B cell (primary cell): ENCODE data around the gene CEACAM16. TPM values are rescaled to one million over a fixed set of nuclear protein-coding genes. Genes with fewer than 3 reads are reported as not detected.
"Not testable (repeated sequence)": the region's sequence is repeated elsewhere in the genome, so short reads cannot be mapped to it uniquely, and the experiment has no call there.

Experiments
- ATAC-seq: fragments of 200-7000 bp; cut with Tn5 transposase; one replicate; pipeline ENCODE4 v1.10.0; 2021; ENCODE audit warnings: low read depth, mild to moderate bottlenecking, moderate number of reproducible peaks, moderate library complexity
- CTCF ChIA-PET: fragments of 350-600 bp; sonication (Branson Sonifier 250); formaldehyde crosslinking; loops from one replicate; lab custom pipeline; 2021; ENCODE audit warnings: antibody characterized with exemption, inconsistent platforms; lab: Charles Lee
- POLR2A ChIA-PET: fragments of 350-600 bp; sonication (Branson Sonifier 250); formaldehyde crosslinking; loops from one replicate; lab custom pipeline; 2021; ENCODE audit warnings: antibody characterized with exemption; lab: Charles Lee
- DNase-seq: peaks from one replicate; pipeline ENCODE4 v3.0.0; 2013
- H2AFZ ChIP-seq: 2 replicates; pipeline ENCODE4 v1.6.1; 2012; ENCODE audit warnings: mild to moderate bottlenecking, low read depth, low read length; ENCODE audit not compliant: insufficient read depth, poor library complexity, severe bottlenecking
- H3K27ac ChIP-seq, 2 donors: 1 replicate in 1 of 2; 2 replicates in 1 of 2; pipeline ENCODE4 v1.5.1; 2012 to 2013; ENCODE audit warnings: low read length in 2 of 2, mild to moderate bottlenecking in 2 of 2, moderate library complexity in 1 of 2
- H3K27me3 ChIP-seq, 4 experiments: fragments of 200-600 bp in 1 of 4; sonication (generic) in 1 of 4; replicated peaks in 1 of 4; 1 replicate in 2 of 4; 2 replicates in 2 of 4; pipeline versions ENCODE4 v1.6.1 to v1.7.0; 2013 to 2016; ENCODE audit warnings: low read length in 3 of 4, mild to moderate bottlenecking in 2 of 4, mixed read lengths in 1 of 4, moderate library complexity in 1 of 4; ENCODE audit not compliant: insufficient read depth in 4 of 4, control insufficient read depth in 3 of 4; ENCODE audit errors: control extremely low read depth in 1 of 4
- H3K36me3 ChIP-seq, 2 experiments: replicated peaks in 1 of 2; 1 replicate in 1 of 2; 2 replicates in 1 of 2; pipeline versions ENCODE4 v1.6.1 to v1.7.1; 2013; ENCODE audit warnings: low read length in 1 of 2; ENCODE audit not compliant: insufficient read depth in 2 of 2, control insufficient read depth in 1 of 2; ENCODE audit errors: control extremely low read depth in 1 of 2, extremely low read depth in 1 of 2
- H3K4me1 ChIP-seq, 2 donors: fragments of 200-600 bp in 1 of 2; sonication (generic) in 1 of 2; 1 replicate in 1 of 2; 2 replicates in 1 of 2; pipeline versions ENCODE4 v1.5.1 to v1.6.1; 2013 to 2017; ENCODE audit warnings: low read length in 2 of 2; ENCODE audit not compliant: control insufficient read depth in 2 of 2, insufficient read depth in 2 of 2
- H3K4me2 ChIP-seq: replicated peaks from 2 replicates; pipeline ENCODE3; 2012; ENCODE audit warnings: mild to moderate bottlenecking, low read depth, low read length; ENCODE audit not compliant: poor library complexity, severe bottlenecking
- H3K4me3 ChIP-seq, 5 experiments: fragments of 200-600 bp in 1 of 5; sonication (generic) in 1 of 5; 1 replicate in 3 of 5; 2 replicates in 2 of 5; pipeline versions ENCODE4 v1.5.1 to v1.7.0; 2011 to 2016; ENCODE audit warnings: low read length in 4 of 5, mild to moderate bottlenecking in 4 of 5, low read depth in 2 of 5, control low read depth in 1 of 5, moderate library complexity in 1 of 5; ENCODE audit not compliant: insufficient read depth in 1 of 5; ENCODE audit errors: control extremely low read depth in 1 of 5, extremely low read depth in 1 of 5
- H3K79me2 ChIP-seq: fragments of 200-600 bp; sonication (generic); one replicate; pipeline ENCODE4 v1.6.0; 2016; ENCODE audit warnings: low read length; ENCODE audit not compliant: control insufficient read depth, insufficient read depth
- H3K9ac ChIP-seq: fragments of 200-600 bp; sonication (generic); 2 replicates; pipeline ENCODE4 v1.6.1; 2017; ENCODE audit warnings: mild to moderate bottlenecking, low read length, moderate library complexity
- H3K9me3 ChIP-seq, 3 donors: one replicate each; pipeline versions ENCODE4 v1.6.1 to v1.7.1; 2013; ENCODE audit warnings: low read length in 2 of 3; ENCODE audit not compliant: control insufficient read depth in 2 of 3, insufficient read depth in 1 of 3; ENCODE audit errors: control extremely low read depth in 1 of 3
- H4K20me1 ChIP-seq: 2 replicates; pipeline ENCODE4 v1.6.0; 2012; ENCODE audit warnings: mild to moderate bottlenecking, low read length; ENCODE audit not compliant: insufficient read depth, control insufficient read depth, poor library complexity, severe bottlenecking
- H3K27ac Mint-ChIP-seq: one replicate; pipeline ENCODE4 v1.8.0; 2021; ENCODE audit warnings: mixed read lengths
- H3K27me3 Mint-ChIP-seq: one replicate; pipeline ENCODE4 v1.8.0; 2021; ENCODE audit warnings: mixed read lengths
- H3K4me1 Mint-ChIP-seq: one replicate; pipeline ENCODE4 v1.8.0; 2021; ENCODE audit warnings: mixed read lengths
- H3K4me3 Mint-ChIP-seq: one replicate; pipeline ENCODE4 v1.8.0; 2021; ENCODE audit warnings: mixed read lengths
- H3K9me3 Mint-ChIP-seq: one replicate; pipeline ENCODE4 v1.8.0; 2022; ENCODE audit warnings: mixed read lengths; ENCODE audit not compliant: insufficient read depth
- EZH2 ChIP-seq: IDR thresholded peaks from 2 replicates; pipeline ENCODE4 v1.6.1; 2012; ENCODE audit warnings: borderline replicate concordance, low read depth, mild to moderate bottlenecking, moderate library complexity, low read length; ENCODE audit not compliant: insufficient read depth, poor library complexity, severe bottlenecking
- WGBS: methylation state at CpG from one replicate; pipeline ENCODE4 v1.1.5; 2013; ENCODE audit warnings: missing lambda C conversion rate; ENCODE audit not compliant: insufficient coverage; 5-methylcytosine and 5-hydroxymethylcytosine counted together
- intact Hi-C: fragments of 100-400 bp; cut with micrococcal nuclease; formaldehyde crosslinking; loops from one replicate; pipeline ENCODE4 v1.10.0; 2022
- polyA plus RNA-seq: library from polyadenylated mRNA; depleted of rRNA; stranded (reverse); fragments of >200 nt; gene quantifications from 2 replicates; pipeline ENCODE4 v1.2.3, GENCODE V29; 2012
- total RNA-seq, 2 donors: library from RNA; stranded (reverse); fragments of 120-200 nt in 1 of 2; gene quantifications; 1 replicate in 1 of 2; 2 replicates in 1 of 2; pipeline versions ENCODE4 v1.2.3 to v1.2.4, GENCODE V29; 2013 to 2022
- TF ChIP-seq, protein P1 (sequence below): fragments of 200-600 bp; IDR thresholded peaks from one replicate; pipeline ENCODE4 v1.8.0; 2022; ENCODE audit warnings: antibody characterized with exemption, mild to moderate bottlenecking

CEACAM16 gene
- total and polyA plus RNA-seq, 2 donors (not counting 1 experiment from before 2014, with no cell fraction given), result not detected

- ATAC-seq, result no peak
- DNase-seq, result no peak
- Histone ChIP-seq H3K36me3 (no peaks in the 10 kb centered on the region), H3K9ac (no peak overlapping the region), H3K27ac (no peak overlapping the region), H2AFZ (no peak overlapping the region), H3K4me1 (peaks cover 22 to 38% of the 10 kb centered on the region in 2 donors), H3K79me2 (no peaks in the 10 kb centered on the region), H3K27me3 (no peaks in the 10 kb centered on the region), H3K4me2 (no peak overlapping the region), H4K20me1 (no peaks in the 10 kb centered on the region), H3K4me3 (no peak overlapping the region), H3K9me3 (peaks cover 0 to under 1% (median 0%) of the 10 kb centered on the region in 3 donors)
- intact Hi-C loops, result loop anchor here (5.0 to 10.0 kb wide), 2 partner anchors 34 to 124 kb away; partner anchors contain the start of gene NECTIN2
- ChIA-PET CTCF (interaction anchor here (0.8 to 11.7 kb wide), 4 partner anchors 31 to 63 kb away, joined by 3 to 591 read pairs (median 86); partner anchors contain the start of genes BCL3 and CBLC), POLR2A (interaction anchor here (1.5 to 4.1 kb wide), 2 partner anchors 31 to 50 kb away, joined by 4 to 18 read pairs; no protein-coding TSS in a partner anchor)
- Mint-ChIP-seq H3K4me3 (no peak overlapping the region), H3K27me3 (no peaks in the 10 kb centered on the region), H3K4me1 (peaks cover 32% of the 10 kb centered on the region), H3K27ac (no peak overlapping the region), H3K9me3 (no peaks in the 10 kb centered on the region)
- 97% methylated on average over 5 of the region's 6 CpGs for WGBS
- TF ChIP-seq, protein P1, sequence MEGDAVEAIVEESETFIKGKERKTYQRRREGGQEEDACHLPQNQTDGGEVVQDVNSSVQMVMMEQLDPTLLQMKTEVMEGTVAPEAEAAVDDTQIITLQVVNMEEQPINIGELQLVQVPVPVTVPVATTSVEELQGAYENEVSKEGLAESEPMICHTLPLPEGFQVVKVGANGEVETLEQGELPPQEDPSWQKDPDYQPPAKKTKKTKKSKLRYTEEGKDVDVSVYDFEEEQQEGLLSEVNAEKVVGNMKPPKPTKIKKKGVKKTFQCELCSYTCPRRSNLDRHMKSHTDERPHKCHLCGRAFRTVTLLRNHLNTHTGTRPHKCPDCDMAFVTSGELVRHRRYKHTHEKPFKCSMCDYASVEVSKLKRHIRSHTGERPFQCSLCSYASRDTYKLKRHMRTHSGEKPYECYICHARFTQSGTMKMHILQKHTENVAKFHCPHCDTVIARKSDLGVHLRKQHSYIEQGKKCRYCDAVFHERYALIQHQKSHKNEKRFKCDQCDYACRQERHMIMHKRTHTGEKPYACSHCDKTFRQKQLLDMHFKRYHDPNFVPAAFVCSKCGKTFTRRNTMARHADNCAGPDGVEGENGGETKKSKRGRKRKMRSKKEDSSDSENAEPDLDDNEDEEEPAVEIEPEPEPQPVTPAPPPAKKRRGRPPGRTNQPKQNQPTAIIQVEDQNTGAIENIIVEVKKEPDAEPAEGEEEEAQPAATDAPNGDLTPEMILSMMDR, result no peak
- TF ChIP-seq EZH2, result no peak
Observed at GRCh38 chr19:44720945-44721344, 22.0 kb downstream of the CEACAM16 start.

DNA sequence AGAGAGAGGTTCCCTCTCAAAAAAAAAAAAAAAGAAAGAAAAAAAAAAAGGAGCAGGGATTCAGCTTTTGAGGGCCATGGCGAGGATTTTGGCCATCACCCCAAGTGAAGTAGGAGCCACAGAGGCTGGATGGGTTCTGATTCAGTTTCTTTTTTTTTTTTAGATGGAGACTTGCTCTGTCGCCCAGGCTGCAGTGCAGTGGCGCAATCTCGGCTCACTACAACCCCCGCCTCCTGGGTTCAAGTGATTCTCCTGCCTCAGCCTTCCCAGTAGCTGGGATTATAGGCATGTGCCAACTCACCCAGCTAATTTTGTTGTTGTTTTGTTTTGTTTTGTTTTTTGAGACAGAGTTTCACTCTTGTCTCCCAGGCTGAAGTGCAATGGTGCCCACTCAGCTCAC lies 22.4 kb downstream of the CEACAM16 start:
- not testable (repeated sequence) for H3K36me3 ChIP-seq, DNase-seq, H3K9ac ChIP-seq, ATAC-seq, H3K9me3 ChIP-seq, H3K79me2 ChIP-seq, H3K27me3 ChIP-seq, H3K27ac Mint-ChIP-seq, H2AFZ ChIP-seq, H4K20me1 ChIP-seq, H3K27me3 Mint-ChIP-seq, H3K27ac ChIP-seq, H3K4me3 ChIP-seq, H3K9me3 Mint-ChIP-seq, H3K4me2 ChIP-seq, H3K4me3 Mint-ChIP-seq
- H3K4me1 Mint-ChIP-seq, result peaks cover 32% of the 10 kb centered on the region
- ChIA-PET CTCF (interaction anchor here (0.8 to 11.7 kb wide), 4 partner anchors 30 to 62 kb away, joined by 3 to 591 read pairs (median 86); partner anchors contain the start of genes BCL3 and CBLC), POLR2A (interaction anchor here (1.5 to 4.1 kb wide), 2 partner anchors 31 to 49 kb away, joined by 4 to 18 read pairs; no protein-coding TSS in a partner anchor)
- peaks cover 22 to 38% of the 10 kb centered on the region in 2 donors for H3K4me1 ChIP-seq
- WGBS, result 86% methylated on average over 4 of the region's 5 CpGs
- intact Hi-C loops, result loop anchor here (5.0 to 10.0 kb wide), 2 partner anchors 34 to 123 kb away; partner anchors contain the start of gene NECTIN2
